ENCODE data around the gene DROSHA.

- no peak for TF ChIP-seq CTCF (IDR thresholded peaks at IDR 0.05; ENCODE audit: low read depth, low read length, poor library complexity, severe bottlenecking)
- TF ChIP-seq EZH2phosphoT487 (IDR thresholded peaks at IDR 0.05; ENCODE audit: borderline replicate concordance, low read length), result no peak
These were observed 115.3 kb downstream of the DROSHA start for GRCh38 chr5:31416547-31416946.
